A673 (cell line): ENCODE results near the gene PHACTR3. TPM values are rescaled to one million over a fixed set of nuclear protein-coding genes. Genes with fewer than 3 reads are reported as not detected.

Experiments used
- BruUV-seq: library from RNA; stranded (reverse); fragments of 400-500 nt; replicated peaks from 2 replicates; lab custom pipeline; 2021; lab: Mats Ljungman, UMichigan
- CTCF ChIA-PET: fragments of 300-600 bp; sonication (Branson Sonifier 250); formaldehyde crosslinking; loops from one replicate; lab custom pipeline; 2022; ENCODE audit warnings: antibody characterized with exemption; lab: Charles Lee
- POLR2A ChIA-PET: fragments of 300-600 bp; sonication (Branson Sonifier 250); formaldehyde crosslinking; loops from one replicate; lab custom pipeline; 2022; ENCODE audit warnings: antibody characterized with exemption; ENCODE audit not compliant: low non-redundant PET; lab: Charles Lee
- DNase-seq: peaks from one replicate; pipeline ENCODE4 v3.0.0-alpha.2; 2015; ENCODE audit warnings: low spot score
- H3K27ac ChIP-seq: fragments of 200-600 bp; sonication (generic); 2 replicates; pipeline ENCODE4 v1.5.1; 2016; ENCODE audit warnings: mixed run types, low read depth, mild to moderate bottlenecking, mixed read lengths, antibody characterized with exemption, low read length; ENCODE audit not compliant: poor library complexity, severe bottlenecking
- H3K27me3 ChIP-seq: fragments of 200-600 bp; sonication (generic); replicated peaks from 2 replicates; pipeline ENCODE4 v1.6.1; 2017; ENCODE audit warnings: mixed run types, low read depth, mild to moderate bottlenecking, mixed read lengths, antibody characterized with exemption, low read length; ENCODE audit not compliant: insufficient read depth, poor library complexity
- H3K36me3 ChIP-seq: fragments of 200-600 bp; sonication (generic); 2 replicates; pipeline ENCODE4 v1.6.1; 2016; ENCODE audit warnings: mixed run types, mild to moderate bottlenecking, mixed read lengths, antibody characterized with exemption, low read length; ENCODE audit not compliant: insufficient read depth, poor library complexity, severe bottlenecking
- H3K4me1 ChIP-seq: fragments of 200-600 bp; sonication (generic); 2 replicates; pipeline ENCODE4 v1.6.1; 2017; ENCODE audit warnings: mixed run types, mild to moderate bottlenecking, mixed read lengths, antibody characterized with exemption, low read length; ENCODE audit not compliant: insufficient read depth, poor library complexity, severe bottlenecking
- H3K4me3 ChIP-seq: fragments of 200-600 bp; sonication (generic); 2 replicates; pipeline ENCODE4 v1.5.1; 2016; ENCODE audit warnings: low read depth, mixed run types, mild to moderate bottlenecking, mixed read lengths, low read length; ENCODE audit not compliant: poor library complexity, severe bottlenecking
- H3K9me3 ChIP-seq: fragments of 200-600 bp; sonication (generic); 2 replicates; pipeline ENCODE4 v1.6.1; 2016; ENCODE audit warnings: mixed run types, low read depth, mild to moderate bottlenecking, mixed read lengths, antibody characterized with exemption, low read length; ENCODE audit not compliant: poor library complexity, severe bottlenecking
- EZH2 ChIP-seq: fragments of 200-600 bp; sonication (generic); IDR thresholded peaks from 2 replicates; pipeline ENCODE4 v1.6.1; 2017; ENCODE audit warnings: borderline replicate concordance, low read depth, mild to moderate bottlenecking, mixed read lengths, antibody characterized with exemption, low read length; ENCODE audit not compliant: poor library complexity, severe bottlenecking
- intact Hi-C: fragments of 100-400 bp; cut with micrococcal nuclease; formaldehyde crosslinking; loops from one replicate; pipeline ENCODE4 v1.10.0; 2022; ENCODE audit not compliant: unreplicated experiment
- total RNA-seq: library from RNA; stranded (reverse); gene quantifications from 2 replicates; pipeline ENCODE4 v1.2.3, GENCODE V29; 2021
- TF ChIP-seq, protein P1 (sequence below): fragments of 300-800, 200-600 bp; sonication (generic); conservative IDR thresholded peaks from 2 replicates; pipeline ENCODE4 v1.5.1; 2017; ENCODE audit warnings: low read depth, mild to moderate bottlenecking, antibody characterized with exemption, low read length, moderate library complexity, mixed read lengths

PHACTR3 gene
- total RNA-seq, 1 experiment from 2014 or later = 0.17 TPM

- no peaks in the 10 kb centered on the region for H3K4me1 ChIP-seq
- no peak overlapping the region for H3K4me3 ChIP-seq
- intact Hi-C loops = no loop called here
- CTCF ChIA-PET = no interaction called here
- TF ChIP-seq, protein P1, sequence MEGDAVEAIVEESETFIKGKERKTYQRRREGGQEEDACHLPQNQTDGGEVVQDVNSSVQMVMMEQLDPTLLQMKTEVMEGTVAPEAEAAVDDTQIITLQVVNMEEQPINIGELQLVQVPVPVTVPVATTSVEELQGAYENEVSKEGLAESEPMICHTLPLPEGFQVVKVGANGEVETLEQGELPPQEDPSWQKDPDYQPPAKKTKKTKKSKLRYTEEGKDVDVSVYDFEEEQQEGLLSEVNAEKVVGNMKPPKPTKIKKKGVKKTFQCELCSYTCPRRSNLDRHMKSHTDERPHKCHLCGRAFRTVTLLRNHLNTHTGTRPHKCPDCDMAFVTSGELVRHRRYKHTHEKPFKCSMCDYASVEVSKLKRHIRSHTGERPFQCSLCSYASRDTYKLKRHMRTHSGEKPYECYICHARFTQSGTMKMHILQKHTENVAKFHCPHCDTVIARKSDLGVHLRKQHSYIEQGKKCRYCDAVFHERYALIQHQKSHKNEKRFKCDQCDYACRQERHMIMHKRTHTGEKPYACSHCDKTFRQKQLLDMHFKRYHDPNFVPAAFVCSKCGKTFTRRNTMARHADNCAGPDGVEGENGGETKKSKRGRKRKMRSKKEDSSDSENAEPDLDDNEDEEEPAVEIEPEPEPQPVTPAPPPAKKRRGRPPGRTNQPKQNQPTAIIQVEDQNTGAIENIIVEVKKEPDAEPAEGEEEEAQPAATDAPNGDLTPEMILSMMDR = no peak
- TF ChIP-seq EZH2 = no peak
- H3K36me3 ChIP-seq = no peaks in the 10 kb centered on the region
- no peaks in the 10 kb centered on the region for H3K9me3 ChIP-seq
- BruUV-seq = no TSS peak
- H3K27me3 ChIP-seq = no peaks in the 10 kb centered on the region
- POLR2A ChIA-PET = no interaction called here
- DNase-seq = no peak
- no peak overlapping the region for H3K27ac ChIP-seq
These were observed 225.7 kb downstream of the PHACTR3 start for GRCh38 chr20:59829786-59830664.

- no peaks in the 10 kb centered on the region for H3K27me3 ChIP-seq
- no peaks in the 10 kb centered on the region for H3K9me3 ChIP-seq
- no peak for TF ChIP-seq EZH2
- TF ChIP-seq, protein P1 = no peak
- no peaks in the 10 kb centered on the region for H3K4me1 ChIP-seq
- H3K4me3 ChIP-seq = no peak overlapping the region
- no peaks in the 10 kb centered on the region for H3K36me3 ChIP-seq
- BruUV-seq = no TSS peak
- no peak overlapping the region for H3K27ac ChIP-seq
- no peak for DNase-seq
- intact Hi-C loops = no loop called here
- ChIA-PET CTCF (no interaction called here), POLR2A (no interaction called here)
These were observed 226.3 kb downstream of the PHACTR3 start for GRCh38 chr20:59830665-59831023.

- no TSS peak for BruUV-seq
- no peaks in the 10 kb centered on the region for H3K36me3 ChIP-seq
- intact Hi-C loops = no loop called here
- DNase-seq = no peak
- TF ChIP-seq, protein P1 = no peak
- no peak for TF ChIP-seq EZH2
- H3K27ac ChIP-seq = no peak overlapping the region
- H3K4me1 ChIP-seq = peaks cover under 1% of the 10 kb centered on the region
- no peak overlapping the region for H3K4me3 ChIP-seq
- H3K27me3 ChIP-seq = peaks cover under 1% of the 10 kb centered on the region
- CTCF ChIA-PET = no interaction called here
- POLR2A ChIA-PET = no interaction called here
- H3K9me3 ChIP-seq = no peaks in the 10 kb centered on the region
These were observed 226.9 kb downstream of the PHACTR3 start for GRCh38 chr20:59831024-59831915.
